Smooth muscle cell (in vitro differentiated cells): ENCODE measurements around the gene HDGFL2. TPM values are rescaled to one million over a fixed set of nuclear protein-coding genes. Genes with fewer than 3 reads are reported as not detected.

Source experiments
- DNase-seq: peaks from one replicate; lab custom pipeline; 2025; ENCODE audit not compliant: unreplicated experiment; lab: John Stamatoyannopoulos, UW
- H2AFZ ChIP-seq: fragments of 200-600 bp; sonication (generic); 2 replicates; pipeline ENCODE4 v1.6.0; 2016; ENCODE audit warnings: antibody characterized with exemption, low read depth, mild to moderate bottlenecking
- H3F3A ChIP-seq: fragments of 200-600 bp; sonication (generic); 2 replicates; pipeline ENCODE4 v1.6.0; 2017; ENCODE audit warnings: antibody characterized with exemption, low read depth
- H3K27ac ChIP-seq: fragments of 200-600 bp; sonication (generic); 2 replicates; pipeline ENCODE4 v1.5.1; 2016; ENCODE audit warnings: low read depth, mild to moderate bottlenecking
- H3K27me3 ChIP-seq: fragments of 200-600 bp; sonication (generic); 2 replicates; pipeline ENCODE4 v1.6.1; 2016; ENCODE audit warnings: low read depth, mild to moderate bottlenecking
- H3K36me3 ChIP-seq: fragments of 200-600 bp; sonication (generic); 2 replicates; pipeline ENCODE4 v1.5.1; 2016; ENCODE audit warnings: low read depth
- H3K4me1 ChIP-seq: fragments of 200-600 bp; sonication (generic); 2 replicates; pipeline ENCODE4 v1.5.1; 2016; ENCODE audit warnings: low read depth
- H3K4me2 ChIP-seq: fragments of 200-600 bp; sonication (generic); 2 replicates; pipeline ENCODE4 v1.6.0; 2016; ENCODE audit warnings: mild to moderate bottlenecking
- H3K4me3 ChIP-seq: fragments of 200-600 bp; sonication (generic); 2 replicates; pipeline ENCODE4 v1.5.1; 2016; ENCODE audit warnings: mild to moderate bottlenecking
- H3K79me2 ChIP-seq: fragments of 200-600 bp; sonication (generic); 2 replicates; pipeline ENCODE4 v1.6.0; 2016; ENCODE audit warnings: low read depth, mild to moderate bottlenecking
- H3K9ac ChIP-seq: fragments of 200-600 bp; sonication (generic); 2 replicates; pipeline ENCODE4 v1.6.0; 2016; ENCODE audit warnings: low read depth
- H3K9me3 ChIP-seq: fragments of 200-600 bp; sonication (generic); replicated peaks from 2 replicates; pipeline ENCODE4 v1.5.1; 2016; ENCODE audit warnings: low read depth
- H4K20me1 ChIP-seq: fragments of 200-600 bp; sonication (generic); 2 replicates; pipeline ENCODE4 v1.6.0; 2016; ENCODE audit warnings: low read depth
- CTCF ChIP-seq: fragments of 200-600 bp; sonication (generic); IDR thresholded peaks from 2 replicates; pipeline ENCODE4 v1.5.1; 2017; ENCODE audit warnings: borderline replicate concordance, mild to moderate bottlenecking, antibody characterized with exemption; ENCODE audit not compliant: insufficient read depth, poor library complexity, severe bottlenecking
- WGBS: methylation state at CpG from one replicate; pipeline ENCODE4 v1.1.7; 2016; ENCODE audit warnings: low lambda C conversion rate; 5-methylcytosine and 5-hydroxymethylcytosine counted together
- polyA plus RNA-seq: library from polyadenylated mRNA; unstranded; fragments of >200 nt; fragmentation: Nextera tagmentation; extraction: Ambion mirVana; gene quantifications from 2 replicates; pipeline ENCODE4 v1.2.1, GENCODE V29; 2016
- total RNA-seq: library from RNA; depleted of rRNA; stranded (reverse); fragments of >200 nt; gene quantifications from 2 replicates; pipeline ENCODE4 v1.2.3, GENCODE V29; 2014

HDGFL2 gene
- total and polyA plus RNA-seq, 2 experiments from 2014 or later = 27.9 to 94.1 TPM

- Histone ChIP-seq H3K9me3 (no peaks in the 10 kb centered on the region), H3K79me2 (no peaks in the 10 kb centered on the region), H2AFZ (no peak overlapping the region), H3K4me1 (no peaks in the 10 kb centered on the region), H3K27ac (no peak overlapping the region), H3K9ac (no peak overlapping the region), H3K36me3 (no peaks in the 10 kb centered on the region), H3K27me3 (no peaks in the 10 kb centered on the region), H3K4me2 (no peak overlapping the region), H3F3A (no peaks in the 10 kb centered on the region), H4K20me1 (peaks cover 31% of the 10 kb centered on the region), H3K4me3 (no peak overlapping the region)
- no peak for TF ChIP-seq CTCF
- WGBS = 93% methylated on average over 12 of the region's 15 CpGs
- no peak for DNase-seq
Observed at GRCh38 chr19:4446704-4447200, 25.3 kb upstream of the HDGFL2 start.

GRCh38 chr19:4447327-4448146 is 24.6 kb upstream of the HDGFL2 start:
- H4K20me1 ChIP-seq = peaks cover 31% of the 10 kb centered on the region
- no peaks in the 10 kb centered on the region for H3K79me2 ChIP-seq
- H3F3A ChIP-seq = no peaks in the 10 kb centered on the region
- H3K4me2 ChIP-seq = no peak overlapping the region
- no peak overlapping the region for H2AFZ ChIP-seq
- no peak overlapping the region for H3K9ac ChIP-seq
- H3K9me3 ChIP-seq = no peaks in the 10 kb centered on the region
- H3K36me3 ChIP-seq = no peaks in the 10 kb centered on the region
- no peak overlapping the region for H3K4me3 ChIP-seq
- no peaks in the 10 kb centered on the region for H3K27me3 ChIP-seq
- H3K27ac ChIP-seq = no peak overlapping the region
- no peaks in the 10 kb centered on the region for H3K4me1 ChIP-seq
- TF ChIP-seq CTCF = no peak
- DNase-seq = no peak
- 97% methylated on average over 28 of the region's 28 CpGs for WGBS

- Histone ChIP-seq H3K27ac (no peak overlapping the region), H3K36me3 (no peaks in the 10 kb centered on the region), H3K27me3 (no peaks in the 10 kb centered on the region), H3K4me3 (no peak overlapping the region), H3K79me2 (no peaks in the 10 kb centered on the region), H3K9ac (no peak overlapping the region), H3K9me3 (no peaks in the 10 kb centered on the region), H3K4me2 (no peak overlapping the region), H3F3A (no peaks in the 10 kb centered on the region), H4K20me1 (peaks cover 33% of the 10 kb centered on the region), H2AFZ (no peak overlapping the region), H3K4me1 (no peaks in the 10 kb centered on the region)
- 90% methylated on average over 26 of the region's 30 CpGs for WGBS
- no peak for DNase-seq
- TF ChIP-seq CTCF = no peak
Observed at GRCh38 chr19:4448147-4448985, 23.7 kb upstream of the HDGFL2 start.
